ENCODE measurements around the gene ADORA3.

The ADORA3 gene

DNA sequence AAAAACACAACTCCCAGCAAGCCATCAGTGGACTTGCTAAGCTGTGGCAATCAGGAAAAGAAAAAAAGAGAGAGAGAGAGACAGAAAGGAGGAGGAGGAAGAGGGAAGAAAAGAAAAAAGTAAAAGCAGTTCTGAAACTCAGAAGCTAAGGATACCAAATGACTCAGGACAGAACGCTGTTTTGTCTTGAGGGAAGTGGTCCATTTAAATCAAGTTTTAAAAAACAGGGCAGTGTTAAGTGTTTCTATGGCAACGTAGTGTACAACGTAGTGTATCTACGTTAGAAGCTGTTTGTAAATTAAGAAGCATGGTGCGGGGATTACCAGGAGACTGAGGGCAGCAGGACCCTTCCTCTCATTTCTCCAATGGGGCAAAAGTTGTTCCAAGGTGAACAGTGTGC lies 5.8 kb downstream of the ADORA3 start:
- POLR2A ChIA-PET: interaction anchor here (0.8 to 1.2 kb wide), 2 partner anchors 11 to 16 kb away, joined by 3 to 4 read pairs; no protein-coding TSS in a partner anchor
- CTCF ChIA-PET: interaction anchor here (0.8 to 7.9 kb wide), 7 partner anchors 8 to 272 kb away, joined by 3 to 79 read pairs (median 6); no protein-coding TSS in a partner anchor

DNA sequence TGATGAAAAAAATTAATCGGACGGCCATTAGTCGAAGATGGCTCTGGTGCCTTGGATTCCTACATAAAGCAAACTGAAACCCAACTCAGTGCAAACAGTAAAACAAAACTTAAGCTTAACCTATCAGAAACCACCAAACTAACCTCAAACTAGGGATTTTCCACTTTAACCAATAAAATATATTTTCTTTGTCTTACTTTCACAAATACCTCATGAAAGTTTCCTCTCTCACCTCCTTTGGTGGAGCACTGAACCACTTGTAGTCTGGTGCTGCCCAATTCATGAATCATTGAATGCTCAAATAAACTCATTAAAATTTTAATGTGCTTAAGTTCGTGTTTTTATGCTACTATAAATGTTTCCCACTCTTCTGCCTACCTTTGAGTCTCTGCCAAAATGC lies 7.0 kb downstream of the ADORA3 start:
- H3K27me3 ChIP-seq (replicated peaks in 2 of 5; ENCODE audit: control insufficient read depth in 4 of 5, insufficient read depth in 5 of 5, low read length in 4 of 5): no peaks in the 10 kb centered on the region
- H3K4me3 ChIP-seq (ENCODE audit: control insufficient read depth in 1 of 7, extremely low read depth in 1 of 7, insufficient read depth in 4 of 7, low read depth in 2 of 7, low read length in 6 of 7): no peak overlapping the region
- H3K36me3 ChIP-seq (ENCODE audit: control insufficient read depth in 4 of 4, insufficient read depth in 4 of 4, low read length in 3 of 4): no peaks in the 10 kb centered on the region
- peaks cover 3 to 21% (median 11%) of the 10 kb centered on the region in 4 experiments for H3K4me1 ChIP-seq (ENCODE audit: control extremely low read depth in 1 of 4, control insufficient read depth in 4 of 4, insufficient read depth in 4 of 4, low read length in 3 of 4)
- no peak overlapping the region for H3K27ac ChIP-seq (ENCODE audit: insufficient read depth in 1 of 2, low read depth in 1 of 2, low read length in 2 of 2, poor library complexity in 1 of 2, severe bottlenecking in 2 of 2)
- peak in 1 of 3 donors; percentile 51 for DNase-seq
- ChIA-PET POLR2A (interaction anchor here (0.5 kb wide), 1 partner anchor 119 kb away, joined by 3 read pairs; no protein-coding TSS in a partner anchor), CTCF (interaction anchor here (1.7 to 7.9 kb wide), 4 partner anchors 10 to 273 kb away, joined by 4 to 79 read pairs (median 25); no protein-coding TSS in a partner anchor)
- H3K9me3 ChIP-seq (ENCODE audit: control extremely low read depth in 1 of 5, control insufficient read depth in 4 of 5, insufficient read depth in 2 of 5, low read depth in 1 of 5, low read length in 4 of 5): peaks cover 0 to 6% (median 0%) of the 10 kb centered on the region in 5 experiments
- WGBS (ENCODE audit: insufficient coverage): 96% methylated on average over 4 of the region's 4 CpGs

More for the DNA sequence above, 5.8 kb downstream of the ADORA3 start:
- H3K9me3 ChIP-seq (ENCODE audit: control extremely low read depth in 1 of 5, control insufficient read depth in 4 of 5, insufficient read depth in 2 of 5, low read depth in 1 of 5, low read length in 4 of 5): peaks cover 0 to 6% (median 0%) of the 10 kb centered on the region in 5 experiments
- peaks cover 3 to 26% (median 11%) of the 10 kb centered on the region in 4 experiments for H3K4me1 ChIP-seq (ENCODE audit: control extremely low read depth in 1 of 4, control insufficient read depth in 4 of 4, insufficient read depth in 4 of 4, low read length in 3 of 4)
- 67% methylated on average over 5 of the region's 5 CpGs for WGBS (ENCODE audit: insufficient coverage)
- no peaks in the 10 kb centered on the region for H3K27me3 ChIP-seq (replicated peaks in 2 of 5; ENCODE audit: control insufficient read depth in 4 of 5, insufficient read depth in 5 of 5, low read length in 4 of 5)
- no peaks in the 10 kb centered on the region for H3K36me3 ChIP-seq (ENCODE audit: control insufficient read depth in 4 of 4, insufficient read depth in 4 of 4, low read length in 3 of 4)
- H3K27ac ChIP-seq (ENCODE audit: insufficient read depth in 1 of 2, low read depth in 1 of 2, low read length in 2 of 2, poor library complexity in 1 of 2, severe bottlenecking in 2 of 2): no peak overlapping the region
- peak in 2 of 3 donors; percentile 49 to 61 for DNase-seq
- H3K4me3 ChIP-seq (ENCODE audit: control insufficient read depth in 1 of 7, extremely low read depth in 1 of 7, insufficient read depth in 4 of 7, low read depth in 2 of 7, low read length in 6 of 7): no peak overlapping the region

GRCh38 chr1:111491070-111491469 lies 12.4 kb downstream of the ADORA3 start:
- POLR2A ChIA-PET: no interaction called here
- H3K9me3 ChIP-seq (ENCODE audit: control extremely low read depth in 1 of 5, control insufficient read depth in 4 of 5, insufficient read depth in 2 of 5, low read depth in 1 of 5, low read length in 4 of 5): peaks cover 0 to under 1% (median 0%) of the 10 kb centered on the region in 5 experiments
- DNase-seq: no peak
- H3K4me3 ChIP-seq (ENCODE audit: control insufficient read depth in 1 of 7, extremely low read depth in 1 of 7, insufficient read depth in 4 of 7, low read depth in 2 of 7, low read length in 6 of 7): no peak overlapping the region
- H3K27ac ChIP-seq (ENCODE audit: insufficient read depth in 1 of 2, low read depth in 1 of 2, low read length in 2 of 2, poor library complexity in 1 of 2, severe bottlenecking in 2 of 2): no peak overlapping the region
- no peaks in the 10 kb centered on the region for H3K27me3 ChIP-seq (replicated peaks in 2 of 5; ENCODE audit: control insufficient read depth in 4 of 5, insufficient read depth in 5 of 5, low read length in 4 of 5)
- peaks cover 0 to 26% (median 8%) of the 10 kb centered on the region in 4 experiments for H3K4me1 ChIP-seq (ENCODE audit: control extremely low read depth in 1 of 4, control insufficient read depth in 4 of 4, insufficient read depth in 4 of 4, low read length in 3 of 4)
- CTCF ChIA-PET: interaction anchor here (2.3 to 3.7 kb wide), 4 partner anchors 8 to 16 kb away, joined by 10 to 28 read pairs (median 18); no protein-coding TSS in a partner anchor
- no peaks in the 10 kb centered on the region for H3K36me3 ChIP-seq (ENCODE audit: control insufficient read depth in 4 of 4, insufficient read depth in 4 of 4, low read length in 3 of 4)
- 84% methylated on average over 7 of the region's 7 CpGs for WGBS (ENCODE audit: insufficient coverage)

DNA sequence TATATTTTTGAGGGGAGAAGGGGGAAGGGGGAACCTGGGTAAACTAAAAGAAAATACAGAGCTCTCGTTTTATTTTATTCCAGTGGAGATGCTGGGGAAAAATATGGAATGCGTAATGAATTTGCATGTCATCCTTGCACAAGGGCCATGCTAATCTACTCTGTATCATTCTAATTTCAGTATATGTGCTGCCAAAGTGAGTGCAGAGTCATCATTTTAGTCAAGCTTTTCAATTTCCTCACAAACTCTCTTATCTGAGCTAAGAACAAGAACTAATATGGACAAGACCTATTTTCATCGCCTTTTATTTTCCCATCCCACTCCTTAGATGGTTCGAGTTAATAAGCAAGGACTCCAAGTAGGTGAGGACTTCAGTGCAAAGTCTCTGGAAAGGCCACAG lies 13.2 kb downstream of the ADORA3 start:
- Histone ChIP-seq H3K4me1 (ENCODE audit: control extremely low read depth in 1 of 4, control insufficient read depth in 4 of 4, insufficient read depth in 4 of 4, low read length in 3 of 4) (peaks cover 0 to 26% (median 8%) of the 10 kb centered on the region in 4 experiments), H3K27ac (ENCODE audit: insufficient read depth in 1 of 2, low read depth in 1 of 2, low read length in 2 of 2, poor library complexity in 1 of 2, severe bottlenecking in 2 of 2) (no peak overlapping the region), H3K9me3 (ENCODE audit: control extremely low read depth in 1 of 5, control insufficient read depth in 4 of 5, insufficient read depth in 2 of 5, low read depth in 1 of 5, low read length in 4 of 5) (no peaks in the 10 kb centered on the region), H3K4me3 (ENCODE audit: control insufficient read depth in 1 of 7, extremely low read depth in 1 of 7, insufficient read depth in 4 of 7, low read depth in 2 of 7, low read length in 6 of 7) (no peak overlapping the region), H3K27me3 (replicated peaks in 2 of 5; ENCODE audit: control insufficient read depth in 4 of 5, insufficient read depth in 5 of 5, low read length in 4 of 5) (no peaks in the 10 kb centered on the region), H3K36me3 (ENCODE audit: control insufficient read depth in 4 of 4, insufficient read depth in 4 of 4, low read length in 3 of 4) (no peaks in the 10 kb centered on the region)
- ChIA-PET CTCF (interaction anchor here (0.8 to 3.7 kb wide), 7 partner anchors 9 to 187 kb away, joined by 3 to 28 read pairs (median 10); partner anchors contain the start of genes ADORA3 and TMIGD3), POLR2A (interaction anchor here (0.8 kb wide), 2 partner anchors 17 to 19 kb away, joined by 3 read pairs; no protein-coding TSS in a partner anchor)
- 100% methylated on average over 4 of the region's 4 CpGs for WGBS (ENCODE audit: insufficient coverage)
- no peak for DNase-seq

- no peak for DNase-seq
- H3K4me1 ChIP-seq (ENCODE audit: control extremely low read depth in 1 of 4, control insufficient read depth in 4 of 4, insufficient read depth in 4 of 4, low read length in 3 of 4): peaks cover 0 to 26% (median 8%) of the 10 kb centered on the region in 4 experiments
- no peaks in the 10 kb centered on the region for H3K27me3 ChIP-seq (replicated peaks in 2 of 5; ENCODE audit: control insufficient read depth in 4 of 5, insufficient read depth in 5 of 5, low read length in 4 of 5)
- H3K9me3 ChIP-seq (ENCODE audit: control extremely low read depth in 1 of 5, control insufficient read depth in 4 of 5, insufficient read depth in 2 of 5, low read depth in 1 of 5, low read length in 4 of 5): no peaks in the 10 kb centered on the region
- 18% methylated on average over 2 of the region's 4 CpGs for WGBS (ENCODE audit: insufficient coverage)
- no peak overlapping the region for H3K4me3 ChIP-seq (ENCODE audit: control insufficient read depth in 1 of 7, extremely low read depth in 1 of 7, insufficient read depth in 4 of 7, low read depth in 2 of 7, low read length in 6 of 7)
- POLR2A ChIA-PET: interaction anchor here (0.8 kb wide), 1 partner anchor 18 kb away, joined by 3 read pairs; no protein-coding TSS in a partner anchor
- no peak overlapping the region for H3K27ac ChIP-seq (ENCODE audit: insufficient read depth in 1 of 2, low read depth in 1 of 2, low read length in 2 of 2, poor library complexity in 1 of 2, severe bottlenecking in 2 of 2)
- CTCF ChIA-PET: interaction anchor here (0.8 to 3.7 kb wide), 7 partner anchors 8 to 188 kb away, joined by 3 to 28 read pairs (median 10); partner anchors contain the start of genes ADORA3 and TMIGD3
- H3K36me3 ChIP-seq (ENCODE audit: control insufficient read depth in 4 of 4, insufficient read depth in 4 of 4, low read length in 3 of 4): no peaks in the 10 kb centered on the region
Observed at GRCh38 chr1:111489604-111490003, 13.8 kb downstream of the ADORA3 start.

GRCh38 chr1:111488669-111489068 lies 14.8 kb downstream of the ADORA3 start:
- no peak for DNase-seq

GRCh38 chr1:111487133-111487532 lies 16.3 kb downstream of the ADORA3 start:
- ChIA-PET POLR2A (interaction anchor here (0.6 kb wide), 1 partner anchor 284 kb away, joined by 3 read pairs; no protein-coding TSS in a partner anchor), CTCF (interaction anchor here (1.1 to 2.6 kb wide), 3 partner anchors 16 to 233 kb away, joined by 4 to 7 read pairs (median 4); partner anchors contain the start of genes ADORA3 and TMIGD3)
- Histone ChIP-seq H3K36me3 (ENCODE audit: control insufficient read depth in 4 of 4, insufficient read depth in 4 of 4, low read length in 3 of 4) (no peaks in the 10 kb centered on the region), H3K27ac (ENCODE audit: insufficient read depth in 1 of 2, low read depth in 1 of 2, low read length in 2 of 2, poor library complexity in 1 of 2, severe bottlenecking in 2 of 2) (no peak overlapping the region), H3K27me3 (replicated peaks in 2 of 5; ENCODE audit: control insufficient read depth in 4 of 5, insufficient read depth in 5 of 5, low read length in 4 of 5) (no peaks in the 10 kb centered on the region), H3K4me1 (ENCODE audit: control extremely low read depth in 1 of 4, control insufficient read depth in 4 of 4, insufficient read depth in 4 of 4, low read length in 3 of 4) (peaks cover 0 to 26% (median 8%) of the 10 kb centered on the region in 4 experiments), H3K9me3 (ENCODE audit: control extremely low read depth in 1 of 5, control insufficient read depth in 4 of 5, insufficient read depth in 2 of 5, low read depth in 1 of 5, low read length in 4 of 5) (no peaks in the 10 kb centered on the region), H3K4me3 (ENCODE audit: control insufficient read depth in 1 of 7, extremely low read depth in 1 of 7, insufficient read depth in 4 of 7, low read depth in 2 of 7, low read length in 6 of 7) (no peak overlapping the region)
- 98% methylated on average over 6 of the region's 6 CpGs for WGBS (ENCODE audit: insufficient coverage)
- no peak for DNase-seq

More at GRCh38 chr1:111488669-111489068, 14.8 kb downstream of the ADORA3 start:
- WGBS (ENCODE audit: insufficient coverage): 97% methylated on average over 6 of the region's 9 CpGs
- no peaks in the 10 kb centered on the region for H3K9me3 ChIP-seq (ENCODE audit: control extremely low read depth in 1 of 5, control insufficient read depth in 4 of 5, insufficient read depth in 2 of 5, low read depth in 1 of 5, low read length in 4 of 5)
- H3K4me1 ChIP-seq (ENCODE audit: control extremely low read depth in 1 of 4, control insufficient read depth in 4 of 4, insufficient read depth in 4 of 4, low read length in 3 of 4): peaks cover 0 to 26% (median 8%) of the 10 kb centered on the region in 4 experiments
- POLR2A ChIA-PET: no interaction called here
- no peaks in the 10 kb centered on the region for H3K36me3 ChIP-seq (ENCODE audit: control insufficient read depth in 4 of 4, insufficient read depth in 4 of 4, low read length in 3 of 4)
- no peaks in the 10 kb centered on the region for H3K27me3 ChIP-seq (replicated peaks in 2 of 5; ENCODE audit: control insufficient read depth in 4 of 5, insufficient read depth in 5 of 5, low read length in 4 of 5)
- H3K27ac ChIP-seq (ENCODE audit: insufficient read depth in 1 of 2, low read depth in 1 of 2, low read length in 2 of 2, poor library complexity in 1 of 2, severe bottlenecking in 2 of 2): no peak overlapping the region
- CTCF ChIA-PET: interaction anchor here (1.1 to 3.7 kb wide), 5 partner anchors 11 to 280 kb away, joined by 3 to 28 read pairs (median 10); no protein-coding TSS in a partner anchor
- no peak overlapping the region for H3K4me3 ChIP-seq (ENCODE audit: control insufficient read depth in 1 of 7, extremely low read depth in 1 of 7, insufficient read depth in 4 of 7, low read depth in 2 of 7, low read length in 6 of 7)
